NT2/D1 (cell line): ENCODE measurements around the gene SLC22A12.
"Not testable (repeated sequence)": the region's sequence is repeated elsewhere in the genome, so short reads cannot be mapped to it uniquely, and the experiment has no call there.

Source experiments
- DNase-seq: peaks from one replicate; pipeline ENCODE4 v3.0.0-alpha.2; 2011; ENCODE audit warnings: low read depth, low spot score
- H3K27me3 ChIP-seq: 2 replicates; pipeline ENCODE4 v1.6.0; 2011; ENCODE audit warnings: mild to moderate bottlenecking; ENCODE audit not compliant: insufficient read length, insufficient read depth
- H3K36me3 ChIP-seq: 2 replicates; pipeline ENCODE4 v1.6.1; 2011; ENCODE audit warnings: mild to moderate bottlenecking, low read length, mixed read lengths; ENCODE audit not compliant: insufficient read depth, insufficient read length
- H3K4me1 ChIP-seq: 2 replicates; pipeline ENCODE4 v1.5.1; 2011; ENCODE audit not compliant: insufficient read depth, insufficient read length
- H3K4me3 ChIP-seq: 2 replicates; pipeline ENCODE4 v1.5.1; 2011; ENCODE audit warnings: low read depth; ENCODE audit not compliant: insufficient read length
- H3K9ac ChIP-seq: 2 replicates; pipeline ENCODE4 v1.6.0; 2011; ENCODE audit warnings: low read depth; ENCODE audit not compliant: insufficient read length
- H3K9me3 ChIP-seq: 2 replicates; pipeline ENCODE4 v1.5.1; 2011; ENCODE audit warnings: mild to moderate bottlenecking, low read length; ENCODE audit not compliant: insufficient read depth
- SUZ12 ChIP-seq: IDR thresholded peaks from 2 replicates; pipeline ENCODE4 v1.6.1; 2011; ENCODE audit not compliant: insufficient read length, insufficient read depth; ENCODE audit errors: extremely low read depth
- YY1 ChIP-seq: IDR thresholded peaks from 2 replicates; pipeline ENCODE4 v1.6.1; 2011; ENCODE audit not compliant: insufficient read length, insufficient read depth
- ZNF274 ChIP-seq: IDR thresholded peaks from 2 replicates; pipeline ENCODE4 v1.6.1; 2011; ENCODE audit warnings: mild to moderate bottlenecking, low read depth, low read length

Gene SLC22A12

DNA sequence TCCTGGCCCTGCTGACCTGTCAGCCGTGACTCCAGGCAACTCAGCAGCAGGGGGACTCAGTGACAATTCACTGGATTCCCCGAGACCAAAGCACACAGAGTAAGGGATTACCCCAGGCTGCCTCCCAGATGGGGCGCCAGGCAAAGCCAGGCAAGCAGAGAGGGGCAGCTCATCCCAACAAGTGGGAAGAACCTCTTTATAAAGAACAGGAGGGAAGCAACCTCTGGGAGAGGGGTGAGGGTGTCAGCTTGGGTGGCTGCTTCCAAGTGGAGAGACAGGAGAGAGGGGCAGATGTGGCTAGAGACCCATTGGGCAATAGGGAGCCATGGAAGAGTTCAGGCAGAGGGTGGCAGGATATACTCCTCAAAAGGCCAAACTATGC is 1.2 kb downstream of the SLC22A12 start:
- H3K4me1 ChIP-seq = no peaks in the 10 kb centered on the region
- TF ChIP-seq YY1 = no peak
- no peak for TF ChIP-seq ZNF274
- no peaks in the 10 kb centered on the region for H3K27me3 ChIP-seq
- H3K36me3 ChIP-seq = no peaks in the 10 kb centered on the region
- H3K4me3 ChIP-seq = no peak overlapping the region
- no peak overlapping the region for H3K9ac ChIP-seq
- DNase-seq = no peak
- H3K9me3 ChIP-seq = peaks cover 17% of the 10 kb centered on the region

DNA sequence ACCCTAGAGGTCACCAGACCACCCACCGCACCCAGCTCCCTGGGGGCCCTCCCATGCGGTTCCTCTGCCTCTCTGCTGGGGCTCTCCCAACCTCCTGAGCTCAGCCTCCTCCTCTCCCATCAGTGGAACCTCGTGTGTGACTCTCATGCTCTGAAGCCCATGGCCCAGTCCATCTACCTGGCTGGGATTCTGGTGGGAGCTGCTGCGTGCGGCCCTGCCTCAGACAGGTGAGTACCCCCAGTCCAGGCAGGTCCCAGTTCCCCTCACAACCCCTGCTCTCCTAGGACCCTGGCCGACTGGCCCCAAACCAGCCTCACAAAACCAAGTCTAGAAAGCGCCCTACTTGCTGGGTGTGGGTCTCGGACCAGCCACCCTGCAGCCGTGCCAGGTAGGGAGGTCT is 1.6 kb downstream of the SLC22A12 start:
- peaks cover 17% of the 10 kb centered on the region for H3K9me3 ChIP-seq
- TF ChIP-seq ZNF274 (no peak), SUZ12 (no peak), YY1 (no peak)
- no peaks in the 10 kb centered on the region for H3K27me3 ChIP-seq
- H3K9ac ChIP-seq = no peak overlapping the region
- DNase-seq = no peak
- no peak overlapping the region for H3K4me3 ChIP-seq
- no peaks in the 10 kb centered on the region for H3K36me3 ChIP-seq
- H3K4me1 ChIP-seq = no peaks in the 10 kb centered on the region

DNA sequence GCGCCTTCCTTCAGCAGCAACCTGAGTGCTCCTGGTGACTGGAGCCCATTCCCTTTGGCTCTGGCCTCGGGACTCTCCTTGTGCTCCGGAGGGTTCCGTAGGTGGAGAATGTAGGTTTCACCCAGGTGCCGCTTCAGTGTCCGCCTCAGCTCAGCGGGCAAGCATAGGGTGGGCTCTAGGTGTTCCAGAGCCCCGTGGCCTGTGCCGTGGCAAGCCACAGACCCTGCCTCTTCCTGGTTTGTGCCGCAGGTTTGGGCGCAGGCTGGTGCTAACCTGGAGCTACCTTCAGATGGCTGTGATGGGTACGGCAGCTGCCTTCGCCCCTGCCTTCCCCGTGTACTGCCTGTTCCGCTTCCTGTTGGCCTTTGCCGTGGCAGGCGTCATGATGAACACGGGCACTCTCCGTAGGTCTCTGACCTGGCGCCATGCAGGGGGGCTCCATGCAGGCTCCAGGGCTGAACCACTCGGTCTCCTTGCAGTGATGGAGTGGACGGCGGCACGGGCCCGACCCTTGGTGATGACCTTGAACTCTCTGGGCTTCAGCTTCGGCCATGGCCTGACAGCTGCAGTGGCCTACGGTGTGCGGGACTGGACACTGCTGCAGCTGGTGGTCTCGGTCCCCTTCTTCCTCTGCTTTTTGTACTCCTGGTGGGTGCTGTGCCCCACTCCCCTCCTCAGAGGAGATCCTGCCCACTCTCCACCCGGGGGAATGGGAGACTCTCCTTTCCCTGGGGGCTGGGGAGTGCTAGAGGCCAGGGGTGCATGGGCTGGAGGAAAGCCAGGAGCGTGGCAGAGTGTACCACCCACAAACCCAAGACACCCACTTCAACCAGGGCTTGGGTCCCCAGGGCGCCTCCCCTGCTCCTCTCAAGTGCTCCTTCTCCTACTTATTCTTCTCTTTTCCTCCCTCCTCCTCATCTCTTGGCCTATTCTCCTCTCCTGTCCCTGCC is 2.4 kb downstream of the SLC22A12 start:
- no peaks in the 10 kb centered on the region for H3K36me3 ChIP-seq
- H3K4me1 ChIP-seq = no peaks in the 10 kb centered on the region
- no peak overlapping the region for H3K9ac ChIP-seq
- H3K9me3 ChIP-seq = peaks cover 13% of the 10 kb centered on the region
- no peak for DNase-seq
- H3K4me3 ChIP-seq = no peak overlapping the region
- no peaks in the 10 kb centered on the region for H3K27me3 ChIP-seq
- TF ChIP-seq YY1 (no peak), ZNF274 (no peak), SUZ12 (no peak)

DNA sequence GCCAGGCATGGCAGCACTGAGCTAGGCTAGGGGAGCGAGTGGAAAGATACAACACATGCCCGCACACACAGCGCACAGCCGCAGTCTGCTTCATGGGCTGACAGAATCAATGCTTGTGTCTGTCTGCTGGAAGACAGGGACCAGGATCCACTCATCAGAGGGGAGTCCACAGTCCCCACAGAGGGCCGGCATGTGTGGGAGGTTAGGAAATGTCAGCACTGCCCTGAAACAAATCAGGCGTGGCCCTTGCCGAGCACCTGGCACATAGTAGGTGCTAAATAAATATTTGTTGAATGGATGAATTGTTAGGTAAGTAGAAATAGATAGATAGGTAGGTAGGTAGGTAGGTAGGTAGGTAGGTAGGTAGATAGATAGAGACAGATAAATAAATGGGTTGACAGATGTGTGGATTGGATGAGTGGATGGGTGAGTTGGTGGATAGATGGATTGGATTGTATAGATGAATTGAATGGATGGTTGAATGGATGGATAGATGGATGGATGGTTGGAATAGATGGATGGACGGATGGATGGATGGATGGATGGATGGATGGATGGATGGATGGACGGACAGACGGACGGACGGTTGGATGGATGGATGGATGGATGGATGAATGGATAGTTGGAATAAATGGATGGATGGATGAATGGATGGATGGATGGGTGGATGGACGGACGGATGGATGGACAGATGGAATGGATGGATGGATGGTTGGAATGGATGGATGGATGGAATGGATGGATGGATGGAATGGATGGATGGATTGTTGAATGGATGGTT is 3.3 kb downstream of the SLC22A12 start:
- H3K27me3 ChIP-seq = no peaks in the 10 kb centered on the region
- H3K4me3 ChIP-seq = no peak overlapping the region
- H3K36me3 ChIP-seq = no peaks in the 10 kb centered on the region
- DNase-seq = no peak
- peaks cover 10% of the 10 kb centered on the region for H3K9me3 ChIP-seq
- no peak overlapping the region for H3K9ac ChIP-seq
- no peak for TF ChIP-seq YY1
- no peak for TF ChIP-seq SUZ12
- no peak for TF ChIP-seq ZNF274
- no peaks in the 10 kb centered on the region for H3K4me1 ChIP-seq

DNA sequence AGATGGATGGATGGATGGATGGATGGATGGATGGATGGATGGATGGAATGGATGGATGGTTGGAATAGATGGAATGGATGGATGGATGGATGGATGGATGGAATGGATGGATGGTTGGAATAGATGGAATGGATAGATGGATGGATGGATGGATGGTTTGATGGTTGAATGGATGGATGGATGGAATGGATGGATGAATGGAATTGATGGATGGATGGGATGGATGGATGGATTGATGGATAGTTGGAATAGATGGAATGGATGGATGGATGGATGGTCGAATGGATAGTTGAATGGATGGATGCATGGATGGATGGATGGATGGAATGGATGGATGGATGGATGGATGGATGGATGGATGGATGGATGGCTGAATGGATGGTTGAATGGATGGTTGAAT is 4.9 kb downstream of the SLC22A12 start:
- H3K9ac ChIP-seq, H3K4me1 ChIP-seq, H3K27me3 ChIP-seq, H3K9me3 ChIP-seq, H3K36me3 ChIP-seq, DNase-seq, H3K4me3 ChIP-seq: not testable (repeated sequence)

DNA sequence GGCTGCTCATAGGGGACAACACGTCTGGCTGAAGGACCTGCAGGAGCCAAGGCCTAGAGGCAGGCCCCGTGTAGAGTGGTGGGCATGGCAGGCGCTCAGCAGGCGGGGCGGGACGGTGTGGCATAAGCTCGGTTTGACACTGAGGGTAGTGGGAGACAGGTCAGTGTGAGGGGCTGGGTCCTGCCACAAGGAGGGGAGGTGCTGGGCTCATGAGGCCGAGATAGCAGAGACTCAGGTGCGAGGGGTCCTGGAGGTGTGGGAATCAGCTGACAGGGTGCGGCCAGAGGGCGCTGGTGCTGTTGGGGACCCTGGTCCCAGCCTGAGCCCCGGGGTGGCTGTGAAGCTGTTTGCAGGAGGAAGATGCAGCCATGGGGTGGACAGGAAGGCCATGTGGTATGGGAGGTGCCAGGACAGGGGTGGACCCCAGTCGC is 6.7 kb downstream of the SLC22A12 start:
- H3K4me1 ChIP-seq = peaks cover 3% of the 10 kb centered on the region
- peaks cover 10% of the 10 kb centered on the region for H3K9me3 ChIP-seq
- H3K36me3 ChIP-seq = no peaks in the 10 kb centered on the region
- H3K4me3 ChIP-seq = no peak overlapping the region
- H3K9ac ChIP-seq = no peak overlapping the region
- DNase-seq = no peak
- no peaks in the 10 kb centered on the region for H3K27me3 ChIP-seq
- TF ChIP-seq SUZ12 (no peak), YY1 (no peak), ZNF274 (no peak)

DNA sequence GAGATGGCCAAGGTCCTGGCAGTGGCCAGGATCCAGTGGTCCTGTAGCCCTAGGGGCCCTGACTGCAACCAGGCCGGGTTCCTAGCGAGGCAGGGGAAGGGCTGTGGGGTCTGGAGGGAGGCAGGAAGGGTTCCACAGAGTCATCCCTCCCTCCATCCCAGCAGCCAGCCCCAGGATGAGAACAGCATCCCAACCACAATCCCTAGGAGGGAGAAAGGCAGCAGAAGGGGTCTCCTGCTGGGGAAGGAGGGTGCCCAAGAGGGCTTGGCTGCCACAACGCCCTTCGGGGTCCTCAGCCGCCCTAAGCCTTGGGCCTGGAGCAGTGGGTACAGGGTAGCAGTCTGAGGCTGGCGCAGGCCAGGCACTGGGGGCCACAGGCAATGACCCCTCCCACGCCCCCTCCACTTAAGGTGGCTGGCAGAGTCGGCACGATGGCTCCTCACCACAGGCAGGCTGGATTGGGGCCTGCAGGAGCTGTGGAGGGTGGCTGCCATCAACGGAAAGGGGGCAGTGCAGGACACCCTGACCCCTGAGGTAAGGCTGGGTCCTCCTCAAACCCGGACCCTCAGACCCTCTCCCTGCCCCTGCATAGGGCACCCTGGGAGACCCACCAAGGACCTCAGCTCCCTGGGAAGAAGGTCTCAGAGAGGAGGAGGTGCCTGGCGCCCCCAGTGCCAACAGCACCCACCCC is 7.2 kb downstream of the SLC22A12 start:
- peaks cover 3% of the 10 kb centered on the region for H3K4me1 ChIP-seq
- TF ChIP-seq ZNF274 = no peak
- no peak for TF ChIP-seq SUZ12
- no peak for TF ChIP-seq YY1
- no peaks in the 10 kb centered on the region for H3K27me3 ChIP-seq
- H3K9me3 ChIP-seq = peaks cover 10% of the 10 kb centered on the region
- no peaks in the 10 kb centered on the region for H3K36me3 ChIP-seq
- H3K9ac ChIP-seq = no peak overlapping the region
- H3K4me3 ChIP-seq = no peak overlapping the region
- DNase-seq = no peak
